Astrocyte (in vitro differentiated cells and primary cell): ENCODE measurements around the gene AGPS. TPM values are rescaled to one million over a fixed set of nuclear protein-coding genes. Genes with fewer than 3 reads are reported as not detected.

ENCODE experiments used
- DNase-seq: peaks from one replicate; pipeline ENCODE4 v3.0.0-alpha.2; 2010; ENCODE audit warnings: low read depth
- FAIRE-seq: peaks from 2 replicates; lab custom pipeline; 2011; peaks lifted over from hg19 to GRCh38; lab: Jason Lieb, UNC
- H2AFZ ChIP-seq: 2 replicates; pipeline ENCODE4 v1.6.0; 2012; ENCODE audit warnings: low read depth, low read length, inconsistent platforms
- H3K27ac ChIP-seq: 2 replicates; pipeline ENCODE4 v1.5.1; 2011; ENCODE audit warnings: low read depth, low read length, inconsistent platforms
- H3K27me3 ChIP-seq: 2 replicates; pipeline ENCODE4 v1.6.0; 2011; ENCODE audit warnings: low read length, inconsistent platforms; ENCODE audit not compliant: insufficient read depth
- H3K36me3 ChIP-seq: 2 replicates; pipeline ENCODE4 v1.5.1; 2011; ENCODE audit warnings: low read length, inconsistent platforms; ENCODE audit not compliant: insufficient read depth
- H3K4me1 ChIP-seq: 2 replicates; pipeline ENCODE4 v1.5.1; 2011; ENCODE audit warnings: low read length, inconsistent platforms; ENCODE audit not compliant: insufficient read depth
- H3K4me2 ChIP-seq: 2 replicates; pipeline ENCODE4 v1.6.0; 2012; ENCODE audit warnings: low read length, inconsistent platforms
- H3K4me3 ChIP-seq: 2 replicates; pipeline ENCODE4 v1.5.1; 2011; ENCODE audit warnings: low read depth, mild to moderate bottlenecking, low read length, inconsistent platforms; ENCODE audit not compliant: insufficient read depth
- H3K79me2 ChIP-seq: 2 replicates; pipeline ENCODE4 v1.6.0; 2012; ENCODE audit warnings: mild to moderate bottlenecking, low read length, inconsistent platforms; ENCODE audit not compliant: insufficient read depth
- H3K9ac ChIP-seq: 2 replicates; pipeline ENCODE4 v1.6.0; 2012; ENCODE audit warnings: mild to moderate bottlenecking, low read length, inconsistent platforms
- H3K9me3 ChIP-seq: 2 replicates; pipeline ENCODE4 v1.5.1; 2012; ENCODE audit warnings: low read depth, mild to moderate bottlenecking, low read length, inconsistent platforms; ENCODE audit not compliant: insufficient read depth
- H4K20me1 ChIP-seq: 2 replicates; pipeline ENCODE4 v1.6.0; 2012; ENCODE audit warnings: low read length, inconsistent platforms; ENCODE audit not compliant: insufficient read depth
- H3K27ac Mint-ChIP-seq: one replicate; pipeline ENCODE4 v1.8.0; 2021; ENCODE audit warnings: mild to moderate bottlenecking, mixed read lengths; ENCODE audit not compliant: unreplicated experiment
- H3K27me3 Mint-ChIP-seq: one replicate; pipeline ENCODE4 v1.8.0; 2021; ENCODE audit warnings: low read depth, mixed read lengths; ENCODE audit not compliant: unreplicated experiment
- H3K36me3 Mint-ChIP-seq: one replicate; pipeline ENCODE4 v1.8.0; 2021; ENCODE audit warnings: low read depth, mixed read lengths; ENCODE audit not compliant: unreplicated experiment
- H3K4me1 Mint-ChIP-seq: one replicate; pipeline ENCODE4 v1.8.0; 2021; ENCODE audit warnings: low read depth, mixed read lengths; ENCODE audit not compliant: unreplicated experiment
- H3K4me3 Mint-ChIP-seq: one replicate; pipeline ENCODE4 v1.8.0; 2021; ENCODE audit warnings: mild to moderate bottlenecking, moderate library complexity, mixed read lengths; ENCODE audit not compliant: unreplicated experiment
- H3K9me3 Mint-ChIP-seq: one replicate; pipeline ENCODE4 v1.8.0; 2021; ENCODE audit warnings: mild to moderate bottlenecking, mixed read lengths; ENCODE audit not compliant: unreplicated experiment
- CTCF ChIP-seq: IDR thresholded peaks from 2 replicates; pipeline ENCODE4 v1.5.1; 2011; ENCODE audit warnings: low read depth, mild to moderate bottlenecking, inconsistent platforms, low read length, moderate library complexity; ENCODE audit not compliant: insufficient read depth
- EZH2 ChIP-seq: IDR thresholded peaks from 2 replicates; pipeline ENCODE4 v1.6.1; 2012; ENCODE audit warnings: mild to moderate bottlenecking, low read length, inconsistent platforms; ENCODE audit not compliant: insufficient read depth
- total RNA-seq: library from RNA; stranded (reverse); gene quantifications from 2 replicates; pipeline ENCODE4 v1.2.1, GENCODE V29; 2021

Gene AGPS
- total RNA-seq, 1 donor from 2014 or later = 66.2 TPM

GRCh38 chr2:177464549-177464948 is 72.0 kb downstream of the AGPS start:
- Mint-ChIP-seq H3K27me3 (no peaks in the 10 kb centered on the region), H3K27ac (no peak overlapping the region), H3K4me1 (peaks cover 13% of the 10 kb centered on the region), H3K4me3 (no peak overlapping the region), H3K9me3 (no peaks in the 10 kb centered on the region), H3K36me3 (peaks cover 6% of the 10 kb centered on the region)
- no peaks in the 10 kb centered on the region for H3K27me3 ChIP-seq
- no peak overlapping the region for H2AFZ ChIP-seq
- H3K79me2 ChIP-seq = peaks cover 3% of the 10 kb centered on the region
- peaks cover 2% of the 10 kb centered on the region for H3K9me3 ChIP-seq
- FAIRE-seq (no peak), DNase-seq (peak; percentile 60)
- no peaks in the 10 kb centered on the region for H4K20me1 ChIP-seq
- peaks cover 15% of the 10 kb centered on the region for H3K4me1 ChIP-seq
- H3K4me2 ChIP-seq = no peak overlapping the region
- TF ChIP-seq EZH2 = no peak
- no peak for TF ChIP-seq CTCF
- no peak overlapping the region for H3K9ac ChIP-seq
- H3K36me3 ChIP-seq = peaks cover 2% of the 10 kb centered on the region
- H3K4me3 ChIP-seq = no peak overlapping the region
- no peak overlapping the region for H3K27ac ChIP-seq

GRCh38 chr2:177465400-177466138 is 73.0 kb downstream of the AGPS start:
- H2AFZ ChIP-seq = no peak overlapping the region
- no peaks in the 10 kb centered on the region for H3K27me3 Mint-ChIP-seq
- H3K4me1 ChIP-seq = peaks cover 15% of the 10 kb centered on the region
- peaks cover 2% of the 10 kb centered on the region for H3K9me3 ChIP-seq
- no peak overlapping the region for H3K4me2 ChIP-seq
- no peak for DNase-seq
- no peak overlapping the region for H3K9ac ChIP-seq
- H3K27ac Mint-ChIP-seq = peak overlapping the region; percentile 47
- TF ChIP-seq EZH2 (no peak), CTCF (no peak)
- no peak overlapping the region for H3K27ac ChIP-seq
- peaks cover 2% of the 10 kb centered on the region for H3K36me3 ChIP-seq
- peaks cover 8% of the 10 kb centered on the region for H3K36me3 Mint-ChIP-seq
- no peaks in the 10 kb centered on the region for H4K20me1 ChIP-seq
- no peaks in the 10 kb centered on the region for H3K27me3 ChIP-seq
- no peaks in the 10 kb centered on the region for H3K9me3 Mint-ChIP-seq
- FAIRE-seq = no peak
- H3K4me3 ChIP-seq = no peak overlapping the region
- peaks cover 18% of the 10 kb centered on the region for H3K4me1 Mint-ChIP-seq
- no peak overlapping the region for H3K4me3 Mint-ChIP-seq
- H3K79me2 ChIP-seq = peaks cover 3% of the 10 kb centered on the region
